Skeletal muscle satellite cell (primary cell): ENCODE results near the gene SMURF2.
A peak's percentile ranks its signal among the peaks of the same experiment; 100 is the strongest.
"Not testable (repeated sequence)": the region's sequence is repeated elsewhere in the genome, so short reads cannot be mapped to it uniquely, and the experiment has no call there.

Experiments used
- H3K27me3 ChIP-seq: 2 replicates; pipeline ENCODE4 v1.7.0; 2013; ENCODE audit warnings: low read length; ENCODE audit not compliant: control insufficient read depth, insufficient read depth
- H3K36me3 ChIP-seq: 2 replicates; pipeline ENCODE4 v1.7.0; 2013; ENCODE audit warnings: mild to moderate bottlenecking, control low read depth, low read length; ENCODE audit not compliant: insufficient read depth
- H3K4me1 ChIP-seq: 2 replicates; pipeline ENCODE4 v1.7.0; 2013; ENCODE audit warnings: low read length; ENCODE audit not compliant: control insufficient read depth, insufficient read depth
- H3K4me2 ChIP-seq: 2 replicates; pipeline ENCODE4 v1.7.0; 2013; ENCODE audit warnings: mild to moderate bottlenecking, low read length
- H3K4me3 ChIP-seq: 2 replicates; pipeline ENCODE4 v1.7.0; 2013; ENCODE audit warnings: low read length
- H3K9ac ChIP-seq: 2 replicates; pipeline ENCODE4 v1.7.0; 2013; ENCODE audit warnings: mild to moderate bottlenecking, low read depth, low read length, moderate library complexity
- H3K9me3 ChIP-seq: replicated peaks from 2 replicates; pipeline ENCODE4 v1.7.0; 2013; ENCODE audit warnings: mild to moderate bottlenecking, control low read depth, low read length

Gene SMURF2

GRCh38 chr17:64607862-64608565 lies 54.1 kb downstream of the SMURF2 start:
- H3K9me3 ChIP-seq: no peaks in the 10 kb centered on the region
- H3K4me2 ChIP-seq: peak overlapping the region; percentile 49
- H3K4me3 ChIP-seq: peak overlapping the region; percentile 4
- peaks cover 25% of the 10 kb centered on the region for H3K4me1 ChIP-seq
- no peaks in the 10 kb centered on the region for H3K27me3 ChIP-seq
- peaks cover 8% of the 10 kb centered on the region for H3K36me3 ChIP-seq
- no peak overlapping the region for H3K9ac ChIP-seq

- H3K4me2 ChIP-seq, H3K27me3 ChIP-seq, H3K9ac ChIP-seq, H3K9me3 ChIP-seq, H3K4me3 ChIP-seq: not testable (repeated sequence)
- H3K4me1 ChIP-seq: peaks cover 14% of the 10 kb centered on the region
- H3K36me3 ChIP-seq: peaks cover 15% of the 10 kb centered on the region
These were observed 57.6 kb downstream of the SMURF2 start for GRCh38 chr17:64604532-64604931.

GRCh38 chr17:64603987-64604386 lies 58.1 kb downstream of the SMURF2 start:
- H3K9ac ChIP-seq: no peak overlapping the region
- no peak overlapping the region for H3K4me3 ChIP-seq
- peaks cover 21% of the 10 kb centered on the region for H3K36me3 ChIP-seq
- no peak overlapping the region for H3K4me2 ChIP-seq
- no peaks in the 10 kb centered on the region for H3K9me3 ChIP-seq
- H3K4me1 ChIP-seq: peaks cover 19% of the 10 kb centered on the region
- no peaks in the 10 kb centered on the region for H3K27me3 ChIP-seq

- H3K4me1 ChIP-seq: peaks cover 11% of the 10 kb centered on the region
- no peak overlapping the region for H3K4me2 ChIP-seq
- no peaks in the 10 kb centered on the region for H3K9me3 ChIP-seq
- H3K27me3 ChIP-seq: no peaks in the 10 kb centered on the region
- no peak overlapping the region for H3K4me3 ChIP-seq
- no peak overlapping the region for H3K9ac ChIP-seq
- H3K36me3 ChIP-seq: peaks cover 51% of the 10 kb centered on the region
These were observed 62.3 kb downstream of the SMURF2 start for GRCh38 chr17:64599827-64600226.

GRCh38 chr17:64599187-64599676 lies 62.9 kb downstream of the SMURF2 start:
- Histone ChIP-seq H3K9ac (no peak overlapping the region), H3K4me2 (no peak overlapping the region)

GRCh38 chr17:64598672-64599071 lies 63.4 kb downstream of the SMURF2 start:
- Histone ChIP-seq H3K4me1 (peaks cover 11% of the 10 kb centered on the region), H3K9me3 (no peaks in the 10 kb centered on the region), H3K9ac (no peak overlapping the region), H3K36me3 (peaks cover 60% of the 10 kb centered on the region), H3K4me2 (no peak overlapping the region), H3K4me3 (no peak overlapping the region), H3K27me3 (no peaks in the 10 kb centered on the region)

More at GRCh38 chr17:64599187-64599676, 62.9 kb downstream of the SMURF2 start:
- peaks cover 55% of the 10 kb centered on the region for H3K36me3 ChIP-seq
- no peaks in the 10 kb centered on the region for H3K27me3 ChIP-seq
- peaks cover 11% of the 10 kb centered on the region for H3K4me1 ChIP-seq
- H3K4me3 ChIP-seq: no peak overlapping the region
- H3K9me3 ChIP-seq: no peaks in the 10 kb centered on the region

- peaks cover 6% of the 10 kb centered on the region for H3K4me1 ChIP-seq
- H3K4me3 ChIP-seq: no peak overlapping the region
- no peak overlapping the region for H3K9ac ChIP-seq
- H3K9me3 ChIP-seq: no peaks in the 10 kb centered on the region
- H3K4me2 ChIP-seq: no peak overlapping the region
- no peaks in the 10 kb centered on the region for H3K27me3 ChIP-seq
- H3K36me3 ChIP-seq: peaks cover 77% of the 10 kb centered on the region
These were observed 65.1 kb downstream of the SMURF2 start for GRCh38 chr17:64596988-64597387.

GRCh38 chr17:64596439-64596838 lies 65.7 kb downstream of the SMURF2 start:
- no peaks in the 10 kb centered on the region for H3K27me3 ChIP-seq
- peaks cover 6% of the 10 kb centered on the region for H3K4me1 ChIP-seq
- H3K9ac ChIP-seq: no peak overlapping the region
- no peaks in the 10 kb centered on the region for H3K9me3 ChIP-seq
- peaks cover 81% of the 10 kb centered on the region for H3K36me3 ChIP-seq
- H3K4me2 ChIP-seq: no peak overlapping the region
- no peak overlapping the region for H3K4me3 ChIP-seq

GRCh38 chr17:64591944-64592343 lies 70.2 kb downstream of the SMURF2 start:
- Histone ChIP-seq H3K27me3 (no peaks in the 10 kb centered on the region), H3K4me2 (no peak overlapping the region), H3K9ac (no peak overlapping the region), H3K36me3 (peaks cover 73% of the 10 kb centered on the region), H3K4me3 (no peak overlapping the region), H3K4me1 (no peaks in the 10 kb centered on the region), H3K9me3 (no peaks in the 10 kb centered on the region)

- Histone ChIP-seq H3K9ac (no peak overlapping the region), H3K9me3 (no peaks in the 10 kb centered on the region), H3K36me3 (peaks cover 64% of the 10 kb centered on the region)
These were observed 77.0 kb downstream of the SMURF2 start for GRCh38 chr17:64585146-64585545.

GRCh38 chr17:64583038-64583437 lies 79.1 kb downstream of the SMURF2 start:
- peaks cover 74% of the 10 kb centered on the region for H3K36me3 ChIP-seq

More at GRCh38 chr17:64585146-64585545, 77.0 kb downstream of the SMURF2 start:
- no peak overlapping the region for H3K4me2 ChIP-seq
- no peaks in the 10 kb centered on the region for H3K27me3 ChIP-seq
- peaks cover 9% of the 10 kb centered on the region for H3K4me1 ChIP-seq
- no peak overlapping the region for H3K4me3 ChIP-seq

More at GRCh38 chr17:64583038-64583437, 79.1 kb downstream of the SMURF2 start:
- no peak overlapping the region for H3K4me2 ChIP-seq
- peaks cover 9% of the 10 kb centered on the region for H3K4me1 ChIP-seq
- H3K4me3 ChIP-seq: no peak overlapping the region
- no peak overlapping the region for H3K9ac ChIP-seq
- H3K9me3 ChIP-seq: no peaks in the 10 kb centered on the region
- no peaks in the 10 kb centered on the region for H3K27me3 ChIP-seq
